Heart left ventricle (tissue), 16 donors: ENCODE data around the gene ABL2. TPM values are rescaled to one million over a fixed set of nuclear protein-coding genes. Genes with fewer than 3 reads are reported as not detected.
"Not testable (repeated sequence)": the region's sequence is repeated elsewhere in the genome, so short reads cannot be mapped to it uniquely, and the experiment has no call there.

Experiments used
- ATAC-seq, 4 donors: fragments of 200-7000 bp; cut with Tn5 transposase; one replicate each; pipeline ENCODE4 v1.9.1; 2020 to 2022; ENCODE audit warnings: moderate library complexity in 4 of 4, mild to moderate bottlenecking in 3 of 4, moderate number of reproducible peaks in 1 of 4
- DNase-seq, 5 donors: peaks; one replicate each; pipeline ENCODE4 v3.0.0-alpha.2; 2020
- H3K27ac ChIP-seq, 12 donors: fragments of 200-600 bp; sonication (generic) in 4 of 12; one replicate each; pipeline versions ENCODE4 v1.5.0 to v1.8.0; 2016 to 2022; ENCODE audit warnings: mild to moderate bottlenecking in 2 of 12
- H3K27me3 ChIP-seq, 9 donors: fragments of 200-600 bp; sonication (generic) in 2 of 9; one replicate each; pipeline versions ENCODE4 v1.5.1 to v1.8.0; 2016 to 2022; ENCODE audit warnings: mild to moderate bottlenecking in 3 of 9
- H3K36me3 ChIP-seq, 9 donors: fragments of 200-600 bp; sonication (generic) in 2 of 9; one replicate each; pipeline versions ENCODE4 v1.5.0 to v1.8.0; 2018 to 2022; ENCODE audit warnings: mild to moderate bottlenecking in 2 of 9
- H3K4me1 ChIP-seq, 12 donors: fragments of 200-600 bp; sonication (generic) in 4 of 12; one replicate each; pipeline versions ENCODE4 v1.5.0 to v1.8.0; 2016 to 2022; ENCODE audit warnings: mild to moderate bottlenecking in 3 of 12
- H3K4me3 ChIP-seq, 12 donors: fragments of 200-600 bp; sonication (generic) in 4 of 12; one replicate each; pipeline versions ENCODE4 v1.5.0 to v1.8.0; 2017 to 2022; ENCODE audit warnings: mild to moderate bottlenecking in 9 of 12, moderate library complexity in 4 of 12
- H3K9me3 ChIP-seq, 12 donors: fragments of 200-600 bp; sonication (generic) in 4 of 12; one replicate each; pipeline versions ENCODE4 v1.5.0 to v1.8.0; 2016 to 2022; ENCODE audit warnings: mild to moderate bottlenecking in 1 of 12
- POLR2A ChIP-seq, 2 donors: fragments of 450-650 bp; IDR thresholded peaks; one replicate each; pipeline ENCODE4 v1.6.1; 2017; ENCODE audit warnings: antibody characterized with exemption in 2 of 2, mild to moderate bottlenecking in 2 of 2, moderate library complexity in 2 of 2
- WGBS, 4 donors: extraction: QIAGEN DNeasy Blood & Tissue Kit in 2 of 4; methylation state at CpG; one replicate each; pipeline versions ENCODE4 v1.1.5 to v1.1.7; 2013 to 2018; 5-methylcytosine and 5-hydroxymethylcytosine counted together
- intact Hi-C, 10 donors: fragments of 100-400 bp; cut with DNase I; formaldehyde crosslinking; loops; one replicate each; pipeline versions ENCODE4 v1.11.1 to v1.14.2; 2022
- long read RNA-seq, 3 donors: library from polyadenylated mRNA; unstranded; transcript quantifications; one replicate each; pipeline ENCODE4 v2.0.0, GENCODE V29; 2020 to 2021
- polyA plus RNA-seq, 2 donors: library from polyadenylated mRNA; stranded (reverse); fragments of 200-250 nt; gene quantifications; one replicate each; pipeline ENCODE4 v1.2.3, GENCODE V29; 2013
- total RNA-seq, 9 donors: library from RNA; depleted of rRNA in 2 of 9; stranded (reverse); fragments of >200 nt in 2 of 9; fragmentation: NEBNext Ultra II Directional in 3 of 9; extraction: Animal tissue kit (Norgen Biotek cat#: 25700) in 3 of 9; gene quantifications; one replicate each; pipeline versions ENCODE4 v1.1.0 to v1.2.4, GENCODE V29; 2016 to 2023
- TF ChIP-seq, protein P1 (sequence below), 12 donors: fragments of 200-600 bp; sonication (generic) in 4 of 12; IDR thresholded peaks; one replicate each; pipeline versions ENCODE4 v1.5.0 to v1.8.0; 2018 to 2022; ENCODE audit warnings: antibody characterized with exemption in 12 of 12, mild to moderate bottlenecking in 5 of 12
- donor health status: ischemic (EF 13 %, LVEDD 7.1; RV severe dilation, severe dysfunction).
- donor health status: healthy with polysubstance abuse.
- donor health status: DM: no; HTN: yes; CAD: no.
- donor health status: DM: no; HTN: no; CAD: no.
- donor health status: ischemic (EF 25% LVEDD 6.9; RV normal size, moderate dysfunction).
- donor health status: ischemic (EF 25% LVEDD 5.7; RV mildly dilated, moderate dysfunction).
- donor health status: healthy.
- donor health status: DM: yes; HTN: yes; CAD: no.
- donor health status: ischemic (EF 35%, LVEDD 5.7; RV mildly dilated, moderate dysfunction).
- donor health status: nonischemic (EF 11% LVEDD 7.7; RV severe dilation, severe dysfunction).
- donor health status: DM: yes; HTN: yes; CAD: no.
- donor health status: PGD.
- donor health status: ischemic (EF 29% LVEDD 5.4; RV normal size, mild dysfunction).
- donor health status: nonischemic (EF 23%, LVEDD 6.1; RV moderate dilation, normal function).

The ABL2 gene
- 10 to 100 TPM in 6 of 9 donors, 1 to 10 TPM in 3; 7.0 to 22.0 (median 10.5) TPM for total RNA-seq
- polyA plus RNA-seq, result 1 to 10 TPM; 2.5 to 6.6 TPM
- long read RNA-seq, donor 1, partial matches to known transcripts, result 3 of 6 reads
- long read RNA-seq, donor 1, other reads (novel, unspliced or antisense), result 3 of 6 reads
- long read RNA-seq, donor 2, partial matches to known transcripts, result 0 of 5 reads
- long read RNA-seq, donor 2, other reads (novel, unspliced or antisense), result 5 of 5 reads
- long read RNA-seq, donor 3, full-length matches to known transcripts, result 1 of 4 reads
- long read RNA-seq, donor 3, partial matches to known transcripts, result 0 of 4 reads
- long read RNA-seq, donor 3, other reads (novel, unspliced or antisense), result 3 of 4 reads

DNA sequence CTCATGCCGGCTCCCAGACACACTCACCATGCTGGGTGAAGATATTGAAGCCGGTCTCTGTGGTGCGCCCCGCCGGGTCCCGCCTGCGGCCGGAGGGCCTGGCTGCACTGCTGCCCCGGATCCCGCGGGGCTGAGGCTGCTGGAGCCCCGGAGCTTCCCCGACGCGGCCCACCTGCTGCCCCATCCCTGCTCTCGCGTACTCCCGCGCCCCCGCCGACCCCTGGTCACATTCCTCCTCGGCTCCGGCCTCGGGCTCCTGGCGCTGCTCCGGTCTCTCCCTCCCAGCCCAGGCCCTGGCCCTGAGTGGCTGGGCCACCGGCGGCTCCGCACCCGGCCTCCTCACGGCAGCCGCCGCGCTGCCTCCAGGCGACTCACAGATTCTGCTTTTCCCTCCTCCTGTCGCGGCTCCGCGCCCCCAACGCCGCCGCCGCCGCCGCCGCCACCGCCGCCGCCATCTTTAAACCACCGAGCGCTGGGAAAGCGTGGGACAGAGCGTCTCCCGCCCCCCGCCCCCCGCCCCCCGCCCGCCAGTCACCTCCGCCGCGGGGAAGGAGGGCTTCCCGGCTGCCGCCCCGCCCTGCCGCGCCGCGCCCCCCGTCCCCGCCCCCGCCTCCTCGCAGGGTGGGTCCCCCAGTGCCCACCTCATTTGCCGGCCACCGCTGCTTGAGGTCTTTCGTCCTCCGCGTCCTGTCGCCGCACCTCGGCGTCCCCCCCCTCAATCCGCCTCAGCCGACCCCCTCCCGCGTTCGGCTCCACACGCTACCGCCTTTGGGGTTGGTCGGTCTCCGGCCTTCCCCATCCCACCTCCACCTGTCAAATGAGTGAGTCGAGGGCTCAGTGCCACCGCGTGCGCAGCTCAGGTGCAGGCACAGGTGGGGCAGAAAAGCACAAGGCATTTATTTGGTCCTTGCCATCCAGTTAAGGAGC is at the start of gene ABL2:
ABL2 (minus strand) TSS at position 464 of the 927 bp plus-strand sequence; CDS start at position 184, 280 bp downstream.
- intact Hi-C loops, result loop anchor here in 5 of 10 donors (5.0 to 10.0 kb wide), 3 partner anchors 63 to 135 kb away; partner anchors contain the start of genes SOAT1 (in 4 of the 5) and AXDND1 (in 1 of the 5)
- 0 to 1% (median 0%) methylated on average over 31 to 94 of the region's 94 CpGs for WGBS, 4 donors

DNA sequence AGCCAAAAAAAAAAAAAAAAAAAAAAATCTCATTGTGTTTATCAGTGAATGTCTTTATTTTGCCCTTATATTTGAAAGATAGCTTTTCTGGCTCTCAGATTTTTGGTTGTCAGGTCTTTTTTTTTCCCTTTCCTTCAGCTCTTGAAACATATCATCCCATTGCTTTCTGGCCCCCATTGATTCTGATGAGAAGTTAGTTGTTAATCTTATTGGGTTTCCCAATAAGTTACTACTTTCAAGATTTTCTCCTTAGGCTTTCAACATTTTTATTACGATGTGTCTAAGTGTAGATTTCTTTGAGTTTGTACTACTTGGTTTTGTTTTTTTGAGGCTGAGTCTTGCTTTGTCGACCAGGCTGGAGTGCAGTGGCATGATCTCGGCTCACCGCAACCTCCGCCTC is 49.4 kb upstream of the ABL2 start:
- 94 to 99% (median 96%) methylated on average over 5 of the region's 5 CpGs for WGBS, 4 donors
- intact Hi-C loops, result no loop called here
- Histone ChIP-seq H3K27me3 (no peaks in the 10 kb centered on the region), H3K36me3 (no peaks in the 10 kb centered on the region), H3K27ac (no peak overlapping the region), H3K9me3 (peaks cover 0 to 13% (median 7%) of the 10 kb centered on the region in 12 donors), H3K4me1 (no peaks in the 10 kb centered on the region), H3K4me3 (no peak overlapping the region)
- DNase-seq (no peak), ATAC-seq (no peak)
- no peak for TF ChIP-seq POLR2A (IDR thresholded peaks at IDR 0.05)
- TF ChIP-seq, protein P1, sequence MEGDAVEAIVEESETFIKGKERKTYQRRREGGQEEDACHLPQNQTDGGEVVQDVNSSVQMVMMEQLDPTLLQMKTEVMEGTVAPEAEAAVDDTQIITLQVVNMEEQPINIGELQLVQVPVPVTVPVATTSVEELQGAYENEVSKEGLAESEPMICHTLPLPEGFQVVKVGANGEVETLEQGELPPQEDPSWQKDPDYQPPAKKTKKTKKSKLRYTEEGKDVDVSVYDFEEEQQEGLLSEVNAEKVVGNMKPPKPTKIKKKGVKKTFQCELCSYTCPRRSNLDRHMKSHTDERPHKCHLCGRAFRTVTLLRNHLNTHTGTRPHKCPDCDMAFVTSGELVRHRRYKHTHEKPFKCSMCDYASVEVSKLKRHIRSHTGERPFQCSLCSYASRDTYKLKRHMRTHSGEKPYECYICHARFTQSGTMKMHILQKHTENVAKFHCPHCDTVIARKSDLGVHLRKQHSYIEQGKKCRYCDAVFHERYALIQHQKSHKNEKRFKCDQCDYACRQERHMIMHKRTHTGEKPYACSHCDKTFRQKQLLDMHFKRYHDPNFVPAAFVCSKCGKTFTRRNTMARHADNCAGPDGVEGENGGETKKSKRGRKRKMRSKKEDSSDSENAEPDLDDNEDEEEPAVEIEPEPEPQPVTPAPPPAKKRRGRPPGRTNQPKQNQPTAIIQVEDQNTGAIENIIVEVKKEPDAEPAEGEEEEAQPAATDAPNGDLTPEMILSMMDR (IDR thresholded peaks at IDR 0.05), result no peak

More for the DNA sequence above, at the start of gene ABL2:
- H3K4me3 ChIP-seq, result peak within 1 kb of the TSS; percentile 88 to 99 (median 98)
- H3K4me1 ChIP-seq, result peaks cover 0 to 30% (median 18%) of the 10 kb centered on the region in 12 donors
- no peak for TF ChIP-seq POLR2A (IDR thresholded peaks at IDR 0.05)
- TF ChIP-seq, protein P1 (IDR thresholded peaks at IDR 0.05), result peak in 1 of 12 donors; percentile 6
- peaks cover 0 to 2% (median 0%) of the 10 kb centered on the region in 9 donors for H3K36me3 ChIP-seq
- H3K9me3 ChIP-seq, result no peaks in the 10 kb centered on the region
- DNase-seq (peak; percentile 35 to 73 (median 50)), ATAC-seq (peak; percentile 41 to 89 (median 76))
- H3K27me3 ChIP-seq, result no peaks in the 10 kb centered on the region
- peak within 1 kb of the TSS; percentile 54 to 92 (median 87) for H3K27ac ChIP-seq

DNA sequence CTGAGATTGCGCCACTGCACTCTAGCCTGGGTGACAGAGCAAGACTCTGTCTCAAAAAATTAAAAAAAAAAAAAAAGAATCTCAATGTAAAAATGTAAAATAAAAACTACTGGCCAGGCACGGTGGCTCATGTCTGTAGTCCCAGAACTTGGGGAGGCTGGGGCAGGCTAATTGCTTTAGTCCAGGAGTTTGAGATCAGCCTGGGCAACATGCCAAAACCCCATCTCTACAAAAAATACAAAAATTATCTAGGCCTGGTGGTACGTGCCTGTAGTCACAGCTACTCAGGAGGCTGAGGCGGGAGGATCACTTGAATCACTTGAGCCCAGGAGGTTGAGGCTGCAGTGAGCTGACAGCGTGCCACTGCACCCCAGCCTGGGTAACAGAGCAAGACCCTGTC is 44.9 kb upstream of the ABL2 start:
- not testable (repeated sequence) for H3K27ac ChIP-seq

DNA sequence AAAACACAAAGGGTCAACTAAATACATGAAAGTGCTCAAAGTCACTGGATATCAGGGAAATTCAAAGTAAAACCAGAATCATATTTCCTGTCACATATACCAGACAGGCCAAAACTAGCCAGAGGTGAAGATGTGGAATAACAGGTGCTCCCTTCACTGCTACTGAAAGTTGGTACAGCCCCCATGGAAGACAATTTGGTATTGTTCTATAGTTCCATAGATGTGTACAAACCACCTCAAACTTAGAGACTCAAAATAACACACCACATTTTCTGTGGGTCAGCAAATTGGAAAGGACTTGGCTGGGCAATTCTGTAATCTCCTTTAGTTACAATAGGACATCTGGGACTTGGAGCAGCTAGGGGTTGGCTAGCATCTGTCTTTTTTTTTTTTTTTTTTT is 39.6 kb upstream of the ABL2 start:
- Histone ChIP-seq H3K4me3 (no peak overlapping the region), H3K9me3 (peaks cover 0 to 7% (median 0%) of the 10 kb centered on the region in 12 donors), H3K4me1 (no peaks in the 10 kb centered on the region), H3K36me3 (no peaks in the 10 kb centered on the region), H3K27me3 (no peaks in the 10 kb centered on the region), H3K27ac (no peak overlapping the region)
- no peak for TF ChIP-seq POLR2A (IDR thresholded peaks at IDR 0.05)
- TF ChIP-seq, protein P1 (IDR thresholded peaks at IDR 0.05), result no peak
- DNase-seq, result no peak
- ATAC-seq, result no peak
- intact Hi-C loops, result no loop called here

More for the DNA sequence above, 44.9 kb upstream of the ABL2 start:
- ATAC-seq, H3K27me3 ChIP-seq, DNase-seq, intact Hi-C loops, H3K36me3 ChIP-seq, H3K4me1 ChIP-seq, H3K4me3 ChIP-seq: not testable (repeated sequence)
- WGBS, 4 donors, result 77 to 89% (median 83%) methylated on average over 5 of the region's 5 CpGs
- peaks cover 0 to 10% (median 5%) of the 10 kb centered on the region in 12 donors for H3K9me3 ChIP-seq
